GM21723 (cell line): ENCODE measurements around the gene TSC22D2.

Experiments
- ATAC-seq: cut with Tn5 transposase; IDR thresholded peaks from one replicate; pipeline ENCODE4 v1.9.1; 2021; ENCODE audit warnings: mild to moderate bottlenecking, moderate library complexity; ENCODE audit not compliant: unreplicated experiment

TSC22D2 gene

DNA sequence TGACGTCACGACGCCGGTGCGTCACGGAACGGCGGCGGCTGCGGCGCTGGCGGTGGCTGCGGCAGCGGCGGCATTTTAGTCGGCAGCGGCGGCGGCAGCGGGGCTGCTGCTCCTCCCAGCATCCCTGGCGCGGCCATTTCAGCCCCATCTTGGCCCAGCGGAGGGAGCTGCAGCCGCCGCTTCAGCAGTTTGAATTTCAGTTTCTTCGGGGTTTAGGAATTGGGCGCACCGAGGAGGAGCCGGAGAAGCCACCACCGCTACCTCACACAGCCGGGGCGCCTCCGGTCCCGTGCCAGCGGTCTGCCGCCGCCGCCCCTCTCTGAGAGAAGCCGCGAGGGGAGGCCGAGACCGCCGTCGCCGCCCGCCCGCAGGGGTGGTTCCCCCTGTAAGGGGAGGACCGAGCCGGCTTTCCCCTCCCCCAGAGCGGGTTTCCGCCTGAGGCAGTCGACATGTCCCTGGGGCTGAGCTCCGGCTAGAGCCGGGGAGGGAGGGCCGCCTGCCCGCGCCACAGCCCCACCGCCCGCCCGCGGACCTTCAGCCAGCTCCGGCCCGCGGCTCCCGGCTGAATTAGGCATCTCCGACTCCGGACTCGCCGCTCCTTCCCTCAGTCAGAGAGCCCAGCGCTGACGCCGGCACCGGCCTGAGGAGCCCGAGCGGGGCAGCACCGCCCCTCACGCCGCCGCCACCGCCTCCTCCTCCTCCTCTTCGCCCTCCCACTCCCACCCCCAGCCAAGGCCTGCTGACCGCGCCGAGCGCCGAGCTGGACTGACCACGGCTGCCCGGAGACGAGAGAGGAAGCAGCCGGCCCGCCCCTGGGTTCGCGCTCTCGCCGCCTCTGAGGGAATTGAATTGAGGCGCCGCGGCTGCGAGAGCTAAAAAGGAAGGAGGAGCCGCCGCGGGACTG lies at the start of gene TSC22D2:
Gene TSC22D2 (plus strand): TSS at position 78 of the 904 bp plus-strand sequence. CDS start 1,053 bp downstream, outside the sequence.
- ATAC-seq = peak; percentile 64

DNA sequence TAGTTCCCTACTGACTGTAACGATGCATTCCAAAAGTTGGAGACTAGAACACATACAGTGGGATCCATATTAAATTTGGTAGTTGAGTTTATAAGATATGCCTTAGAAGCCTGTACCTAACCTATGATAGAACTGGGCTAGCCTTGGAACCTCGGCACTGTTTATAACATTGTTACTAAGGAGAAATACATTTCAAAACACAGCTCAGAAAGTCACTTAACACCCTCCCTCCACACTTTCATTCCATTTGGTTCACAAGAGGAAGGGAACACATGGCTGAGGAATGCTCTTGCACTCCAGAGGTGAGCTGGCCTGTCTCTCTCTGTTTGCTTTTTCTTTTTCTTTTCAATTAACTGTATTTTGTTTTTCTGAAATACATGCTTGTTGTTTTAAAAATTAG lies 48.7 kb upstream of the TSC22D2 start:
- ATAC-seq = no peak

DNA sequence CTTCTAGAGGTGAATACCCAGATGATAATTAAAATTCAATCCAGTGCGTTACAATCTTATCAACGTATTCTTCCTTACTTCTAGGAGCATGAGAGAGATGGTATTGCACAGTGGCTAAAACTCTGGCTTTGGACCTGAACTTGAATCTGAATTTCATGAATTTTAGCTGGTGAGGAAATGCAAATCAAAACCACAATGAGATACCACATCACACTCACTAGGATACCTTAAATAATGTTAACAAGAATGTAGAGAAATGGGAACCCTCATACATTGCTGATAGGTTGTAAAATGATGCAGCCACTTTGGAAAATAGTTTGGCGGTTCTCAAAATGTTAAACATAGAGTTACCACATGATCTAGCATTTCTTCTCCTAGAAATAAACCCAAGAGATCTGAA lies 47.1 kb upstream of the TSC22D2 start:
- no peak for ATAC-seq

GRCh38 chr3:150362515-150363302 lies 45.4 kb upstream of the TSC22D2 start:
- no peak for ATAC-seq

DNA sequence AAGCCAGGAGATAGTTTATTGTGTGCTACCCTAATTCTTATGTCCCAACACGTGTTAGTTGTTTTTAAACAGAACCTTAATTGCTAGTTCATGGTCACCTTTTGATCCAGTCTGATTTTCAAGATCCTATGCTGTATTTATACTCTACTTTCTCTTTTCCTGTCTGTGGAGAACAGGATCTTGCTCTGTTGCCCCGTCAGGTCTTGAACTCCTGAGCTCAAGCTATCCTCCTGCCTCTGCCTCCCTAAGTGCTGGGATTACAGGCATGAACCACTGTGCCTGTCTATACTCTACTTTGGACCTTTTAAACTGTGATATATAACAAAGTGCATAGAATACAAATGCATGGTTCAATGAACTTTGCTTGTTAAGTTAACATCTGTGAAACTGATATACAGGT lies 44.7 kb upstream of the TSC22D2 start:
- no peak for ATAC-seq

- peak; percentile 50 for ATAC-seq
Measured at GRCh38 chr3:150365132-150365604, 42.9 kb upstream of the TSC22D2 start.

DNA sequence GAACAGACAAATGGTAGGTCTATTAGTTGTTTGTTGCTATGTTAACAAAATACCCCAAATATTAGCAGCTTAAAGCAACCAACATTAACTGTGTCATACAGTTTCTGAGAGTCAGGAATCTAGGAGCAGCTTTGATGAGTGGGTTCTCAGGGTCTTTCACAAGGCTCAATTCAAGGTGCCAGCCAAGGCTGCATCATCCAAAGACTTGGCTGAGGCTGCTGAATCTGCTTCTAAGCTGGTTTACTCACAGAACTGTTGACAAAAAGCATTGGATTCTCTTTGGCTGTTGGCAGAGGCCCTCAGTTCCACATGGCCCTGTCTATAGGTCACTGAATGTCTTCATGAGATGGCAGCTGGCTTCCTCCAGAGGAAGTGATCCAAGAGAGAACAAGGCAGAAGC lies 40.3 kb upstream of the TSC22D2 start:
- no peak for ATAC-seq

DNA sequence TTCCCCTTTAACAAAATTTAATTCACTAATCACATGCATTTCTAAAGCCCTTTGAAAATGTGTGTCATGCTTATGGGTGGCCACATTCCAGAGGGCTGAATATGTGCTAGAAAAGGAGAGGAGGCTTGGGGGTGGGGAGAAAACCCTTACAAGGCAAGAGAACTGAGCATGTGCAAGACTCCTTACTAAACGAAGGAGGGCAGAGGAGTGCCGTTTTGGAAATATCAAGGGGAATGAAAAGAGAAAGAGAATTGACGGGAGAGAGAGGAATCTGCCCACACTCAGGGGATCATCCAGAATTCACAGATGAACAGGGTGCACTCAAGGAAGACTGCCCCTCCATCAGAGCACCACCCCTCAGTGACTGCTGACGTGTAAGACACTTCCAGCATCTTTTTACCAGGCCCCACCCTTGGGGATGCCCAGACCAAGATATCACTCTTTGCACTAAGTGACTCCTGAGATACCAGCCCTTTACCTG lies 37.9 kb upstream of the TSC22D2 start:
- no peak for ATAC-seq

- ATAC-seq = no peak
Measured at GRCh38 chr3:150370999-150371398, 37.1 kb upstream of the TSC22D2 start.

DNA sequence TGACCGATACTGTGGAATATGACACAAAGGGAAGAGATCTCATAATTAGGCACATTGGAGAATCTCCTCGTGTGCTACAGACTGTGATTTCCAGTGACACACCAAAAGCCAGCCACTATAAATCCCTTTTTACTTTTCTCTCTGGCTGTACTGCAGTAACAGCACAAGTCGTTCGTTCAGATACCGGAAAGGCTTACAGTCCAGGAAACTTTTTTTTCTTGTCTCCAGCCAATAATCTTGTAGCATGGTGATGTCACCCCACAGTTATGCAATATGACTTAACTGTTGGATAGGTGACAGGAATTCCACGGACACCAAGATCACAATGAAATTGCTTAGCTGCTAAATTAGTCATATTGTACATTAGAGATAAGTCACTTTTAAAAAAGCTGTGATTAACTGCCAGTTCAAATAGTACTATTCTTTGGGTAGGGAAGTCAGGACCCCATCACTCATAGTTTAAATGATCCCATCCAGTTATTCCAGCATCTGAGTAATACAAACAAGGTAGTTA lies 36.3 kb upstream of the TSC22D2 start:
- no peak for ATAC-seq

- ATAC-seq = no peak
Measured at GRCh38 chr3:150372320-150372719, 35.8 kb upstream of the TSC22D2 start.

- no peak for ATAC-seq
Measured at GRCh38 chr3:150372722-150373121, 35.4 kb upstream of the TSC22D2 start.

DNA sequence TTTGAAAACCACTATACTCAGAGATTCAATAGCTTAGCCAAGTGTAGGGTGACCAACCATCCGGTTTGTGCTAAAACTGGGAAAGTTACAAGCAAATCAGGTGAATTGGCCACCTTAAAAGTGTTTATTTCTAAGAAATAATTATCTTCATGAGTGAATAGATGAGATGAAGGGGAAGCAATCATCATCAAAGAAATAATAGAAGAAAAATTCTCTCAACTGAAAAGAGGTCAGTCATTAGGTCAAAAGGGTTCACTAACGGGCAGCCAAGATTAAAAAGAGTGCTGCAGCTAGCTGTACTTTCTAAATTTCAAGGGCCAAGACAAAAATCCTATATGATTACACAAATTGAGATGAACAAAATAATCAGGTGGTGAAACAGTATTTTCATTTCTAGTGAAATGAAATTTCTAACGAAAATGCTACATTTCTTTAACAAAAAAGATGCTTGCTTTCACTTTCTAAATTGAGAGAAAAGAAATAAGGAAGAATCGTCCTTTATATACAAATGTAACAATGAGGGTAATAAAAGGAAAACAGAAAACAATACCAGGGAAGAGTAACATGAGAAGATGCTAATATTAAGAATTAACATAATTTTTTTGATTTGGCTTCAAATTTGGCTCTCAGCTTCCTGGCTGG lies 34.7 kb upstream of the TSC22D2 start:
- no peak for ATAC-seq

DNA sequence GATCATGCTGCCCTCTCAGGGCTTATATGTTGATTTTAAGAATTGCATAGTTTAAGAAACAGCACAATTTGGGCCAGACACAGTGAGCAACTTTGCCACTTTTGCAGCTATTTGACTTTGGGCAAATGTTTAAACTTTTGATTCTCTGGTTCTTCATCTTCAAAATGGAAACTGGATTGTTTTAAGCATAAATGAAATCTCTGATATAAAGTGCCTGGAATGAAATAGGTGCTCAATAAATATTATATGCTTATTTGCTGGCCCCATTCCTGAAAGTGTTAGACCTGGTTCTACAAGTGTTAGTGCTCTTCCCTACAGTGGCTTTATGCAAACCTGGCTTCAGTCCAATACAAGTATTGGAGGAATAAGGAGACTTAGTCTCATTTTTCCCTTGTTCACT lies 33.1 kb upstream of the TSC22D2 start:
- no peak for ATAC-seq

GRCh38 chr3:150376001-150376848 lies 31.9 kb upstream of the TSC22D2 start:
- no peak for ATAC-seq

DNA sequence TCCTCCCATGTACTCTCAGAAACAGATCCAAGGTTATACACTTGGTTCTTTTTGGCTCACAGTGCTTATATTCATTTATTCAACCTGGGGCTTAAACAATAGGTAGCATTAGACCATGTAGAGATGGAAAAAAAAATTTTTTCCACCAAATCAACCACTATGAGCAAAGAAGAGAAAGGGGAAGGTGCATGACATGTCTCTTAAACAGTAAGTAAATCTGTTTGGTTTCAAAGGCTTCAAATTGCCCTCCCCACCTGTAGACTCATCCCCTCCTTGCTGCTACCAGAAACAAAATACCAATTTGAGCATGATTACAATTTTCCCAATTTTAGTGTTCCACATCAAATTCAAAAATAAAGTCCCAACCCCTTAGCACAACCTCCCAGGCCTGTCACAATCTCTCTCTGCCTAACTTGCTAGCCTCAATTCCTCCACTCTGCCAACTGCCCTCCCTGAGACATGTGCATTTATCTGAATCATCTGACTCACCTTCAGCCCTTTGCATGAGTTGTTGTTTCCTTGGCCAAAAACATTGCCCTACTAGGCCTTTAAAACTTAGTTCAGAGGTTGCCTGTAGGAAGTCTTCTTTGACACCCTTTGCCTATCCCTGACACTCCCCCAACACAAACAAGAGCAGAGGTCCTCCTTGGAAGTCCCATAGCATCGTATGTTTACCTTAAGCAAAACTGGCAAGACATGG lies 30.3 kb upstream of the TSC22D2 start:
- no peak for ATAC-seq

- no peak for ATAC-seq
Measured at GRCh38 chr3:150378301-150378748, 29.8 kb upstream of the TSC22D2 start.

GRCh38 chr3:150379469-150379868 lies 28.6 kb upstream of the TSC22D2 start:
- ATAC-seq = no peak
